HG03378 (cell line): ENCODE measurements around the gene SIPA1L3.

Experiments used
- ATAC-seq: cut with Tn5 transposase; IDR thresholded peaks from one replicate; pipeline ENCODE4 v1.9.1; 2021; ENCODE audit warnings: mild to moderate bottlenecking, moderate library complexity; ENCODE audit not compliant: unreplicated experiment

The SIPA1L3 gene

DNA sequence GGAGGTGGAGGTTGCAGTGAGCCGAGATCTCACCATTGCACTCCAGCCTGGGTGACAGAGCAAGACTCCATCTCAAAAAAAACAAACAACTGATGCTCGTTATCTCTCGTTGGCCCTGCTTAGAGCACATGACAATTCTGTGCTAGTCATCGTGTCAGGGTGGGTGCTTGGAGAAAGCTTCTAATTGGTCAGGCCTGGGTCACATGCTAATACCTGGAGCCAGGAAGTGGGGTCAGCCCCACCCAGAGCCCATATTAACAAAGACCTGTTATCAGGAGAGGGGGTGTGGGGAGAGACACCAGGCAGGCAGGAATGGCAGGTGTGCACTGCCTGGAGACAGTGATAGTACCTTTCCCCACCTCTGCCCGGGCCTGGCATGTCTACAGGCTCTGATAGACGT lies 232.1 kb downstream of the SIPA1L3 start:
- ATAC-seq: no peak

DNA sequence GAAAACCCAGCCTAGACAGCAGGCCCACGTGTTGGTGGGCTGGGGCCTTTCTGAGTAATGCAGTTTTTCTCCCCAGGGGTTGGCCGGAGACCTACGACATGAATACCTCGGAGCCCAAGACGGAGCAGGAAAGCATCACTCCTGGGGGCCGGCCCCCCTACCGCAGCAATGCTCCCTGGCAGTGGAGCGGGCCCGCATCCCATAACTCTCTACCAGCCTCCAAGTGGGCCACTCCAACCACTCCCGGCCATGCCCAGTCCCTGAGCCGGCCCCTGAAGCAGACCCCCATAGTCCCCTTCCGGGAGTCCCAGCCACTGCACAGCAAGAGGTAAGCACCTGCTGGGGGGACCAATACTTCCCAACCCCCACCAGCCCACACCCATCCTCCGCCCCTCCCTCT lies 234.1 kb downstream of the SIPA1L3 start:
- ATAC-seq: no peak

DNA sequence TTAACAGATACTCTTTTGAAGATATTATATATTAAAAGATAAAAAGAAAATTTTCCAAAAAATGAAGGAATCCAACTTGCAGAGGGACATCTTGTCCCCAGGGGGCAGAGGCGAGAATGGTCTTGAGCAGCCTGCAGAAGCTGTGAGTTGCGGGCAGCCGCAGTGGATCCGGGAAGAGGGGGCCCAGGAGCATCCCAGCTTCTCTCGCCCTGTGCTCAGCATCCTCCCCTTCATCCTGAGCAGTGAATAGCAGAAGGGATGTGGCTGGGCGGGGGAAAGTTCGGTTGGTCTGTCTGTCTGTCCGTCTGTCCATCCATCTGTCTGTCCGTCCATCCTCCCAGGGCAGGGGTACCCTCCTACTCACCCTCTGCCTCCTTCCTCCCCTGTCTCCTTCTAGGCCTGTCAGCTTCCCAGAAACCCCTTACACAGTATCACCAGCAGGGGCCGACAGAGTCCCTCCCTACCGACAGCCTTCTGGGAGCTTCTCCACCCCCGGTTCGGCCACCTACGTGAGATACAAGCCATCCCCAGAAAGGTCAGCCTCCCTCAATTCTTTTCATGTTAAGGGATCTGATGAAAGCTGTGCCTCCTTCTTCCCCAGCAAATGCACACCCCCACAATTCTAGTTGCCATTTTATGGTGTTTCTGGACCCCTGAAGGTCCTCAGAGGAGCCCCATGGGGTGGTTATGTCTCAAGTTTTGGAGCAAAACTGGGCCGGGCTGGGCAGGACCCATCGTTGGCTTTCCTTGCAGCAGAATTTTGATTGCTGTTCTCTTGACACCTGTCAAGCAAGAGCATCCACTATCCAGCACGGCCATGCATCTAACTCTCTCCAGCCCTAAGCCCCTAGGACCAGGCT lies 235.4 kb downstream of the SIPA1L3 start:
- ATAC-seq: no peak

- ATAC-seq: no peak
These were observed 236.8 kb downstream of the SIPA1L3 start for GRCh38 chr19:38143847-38144246.

- ATAC-seq: no peak
These were observed 237.7 kb downstream of the SIPA1L3 start for GRCh38 chr19:38144667-38145066.

DNA sequence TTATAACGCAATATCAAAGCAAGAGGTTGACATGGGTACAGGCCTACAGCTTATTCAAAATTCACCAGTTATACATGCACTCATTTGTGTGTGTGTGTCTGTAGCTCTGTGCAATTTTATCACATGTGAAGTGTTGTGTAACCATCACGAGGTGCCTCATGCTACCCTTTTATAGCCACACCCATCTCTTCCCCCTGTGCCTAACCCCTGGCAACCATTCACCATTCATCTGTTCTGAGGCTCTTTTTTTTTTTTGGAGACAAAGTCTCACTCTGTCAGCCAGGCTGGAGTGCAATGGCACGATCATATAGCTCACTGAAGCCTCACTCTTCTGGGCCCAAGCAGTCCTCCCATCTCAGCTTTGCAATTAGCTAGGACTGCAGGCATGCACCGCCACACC lies 238.6 kb downstream of the SIPA1L3 start:
- ATAC-seq: no peak

DNA sequence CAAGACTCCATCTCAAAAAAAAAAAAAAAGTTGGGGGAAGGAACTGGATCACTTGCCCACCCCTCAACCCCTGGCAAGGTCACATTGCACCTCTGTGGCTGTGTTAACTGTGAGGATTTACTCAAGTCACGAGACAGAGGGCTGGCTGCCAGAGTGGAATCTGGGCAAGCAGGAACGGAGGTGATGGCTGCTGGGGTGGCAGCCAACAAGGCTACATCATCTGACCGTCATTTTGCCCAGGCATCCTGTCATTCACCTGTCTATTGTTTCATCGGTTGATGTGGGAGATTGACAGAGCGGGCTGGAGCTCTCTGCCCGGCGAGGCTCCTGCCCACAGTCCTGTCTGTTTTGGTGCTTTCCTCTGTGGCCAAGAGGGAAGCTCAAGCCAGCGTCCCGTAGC lies 241.3 kb downstream of the SIPA1L3 start:
- ATAC-seq: no peak

DNA sequence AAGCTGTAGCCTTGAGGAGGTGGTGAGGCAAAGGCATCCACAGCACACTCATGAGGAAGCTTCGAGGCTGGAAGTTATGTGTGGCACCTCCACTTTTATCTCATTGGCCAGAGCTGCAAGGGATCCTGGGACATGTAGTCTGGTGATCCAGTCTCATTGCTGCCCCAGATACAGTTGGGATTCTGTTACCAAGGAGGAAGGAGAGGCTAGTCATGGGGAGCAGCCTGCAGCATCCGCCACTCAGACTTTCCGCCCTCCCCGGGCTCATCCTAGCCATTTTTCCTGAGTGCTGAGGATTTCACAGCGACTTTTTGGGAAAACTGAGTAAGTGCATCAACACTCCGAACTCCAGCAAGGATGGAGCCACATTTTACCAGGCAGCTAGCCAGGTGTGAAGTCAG lies 242.7 kb downstream of the SIPA1L3 start:
- no peak for ATAC-seq

- ATAC-seq: no peak
These were observed 244.2 kb downstream of the SIPA1L3 start for GRCh38 chr19:38151242-38151641.

DNA sequence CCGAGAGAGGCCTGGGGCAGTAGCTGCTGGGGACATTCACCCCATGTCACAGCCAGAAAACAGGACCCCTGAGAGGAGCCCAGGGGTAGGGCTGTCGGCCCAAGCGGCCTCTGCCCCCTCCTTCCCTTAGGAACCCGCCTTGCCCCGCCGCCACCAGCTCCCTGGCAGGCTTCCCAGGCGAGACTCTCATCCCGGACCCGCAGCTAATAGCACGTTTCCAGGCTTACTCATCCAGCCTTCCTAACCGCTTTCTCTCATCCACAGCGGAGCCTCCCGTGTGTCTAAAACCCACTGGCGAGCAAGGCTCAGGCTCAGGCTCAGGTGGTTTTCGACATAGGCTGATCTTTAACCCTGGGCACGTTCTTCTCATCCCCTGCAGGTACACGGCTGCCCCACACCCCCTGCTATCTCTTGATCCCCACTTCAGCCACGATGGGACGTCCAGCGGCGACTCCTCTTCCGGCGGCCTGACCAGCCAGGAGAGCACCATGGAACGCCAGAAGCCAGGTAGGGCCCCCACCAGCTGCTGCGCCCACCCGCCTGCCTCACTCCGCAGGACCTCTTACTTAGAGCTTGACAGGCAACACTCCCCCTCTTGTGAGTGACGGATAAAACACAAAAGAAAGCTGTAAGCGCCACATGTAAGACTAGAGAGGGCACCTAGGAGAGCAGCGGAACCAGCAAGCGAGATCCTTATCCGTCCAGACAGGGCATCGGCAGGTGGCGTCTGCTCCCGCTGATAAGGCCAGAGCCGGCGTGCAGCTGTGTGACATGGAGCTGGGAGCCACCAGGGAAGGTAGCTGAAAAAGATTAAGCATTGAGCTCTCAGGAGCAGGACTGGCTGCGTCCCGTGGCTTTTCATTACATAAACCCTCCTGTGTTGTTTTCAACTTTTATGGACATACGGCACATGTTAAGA lies 245.7 kb downstream of the SIPA1L3 start:
- ATAC-seq: no peak

- no peak for ATAC-seq
These were observed 248.4 kb downstream of the SIPA1L3 start for GRCh38 chr19:38155453-38155852.

DNA sequence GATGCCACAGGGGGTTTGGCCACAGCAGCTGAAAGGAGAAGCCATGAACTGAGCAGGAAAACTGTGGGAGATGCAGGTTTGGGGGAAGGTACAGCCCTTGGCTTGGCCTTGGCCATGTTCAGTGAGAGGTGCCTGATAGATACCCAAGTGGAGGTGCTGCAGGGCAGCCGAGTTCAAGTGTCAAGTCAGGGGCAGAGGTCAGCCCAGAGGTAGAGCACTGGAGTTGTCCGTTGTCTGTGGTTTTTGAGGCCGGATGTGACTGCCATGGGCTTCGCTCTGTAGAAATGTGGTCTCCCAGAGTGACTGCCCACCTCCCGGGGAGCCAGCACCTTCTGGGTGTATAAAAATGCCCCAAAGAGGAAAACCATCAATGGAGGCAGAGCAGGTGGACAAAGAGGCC lies 251.7 kb downstream of the SIPA1L3 start:
- ATAC-seq: no peak

- ATAC-seq: no peak
These were observed 255.1 kb downstream of the SIPA1L3 start for GRCh38 chr19:38162094-38162493.

GRCh38 chr19:38162632-38163031 lies 255.6 kb downstream of the SIPA1L3 start:
- ATAC-seq: no peak

GRCh38 chr19:38163419-38164290 lies 256.6 kb downstream of the SIPA1L3 start:
- ATAC-seq: no peak

DNA sequence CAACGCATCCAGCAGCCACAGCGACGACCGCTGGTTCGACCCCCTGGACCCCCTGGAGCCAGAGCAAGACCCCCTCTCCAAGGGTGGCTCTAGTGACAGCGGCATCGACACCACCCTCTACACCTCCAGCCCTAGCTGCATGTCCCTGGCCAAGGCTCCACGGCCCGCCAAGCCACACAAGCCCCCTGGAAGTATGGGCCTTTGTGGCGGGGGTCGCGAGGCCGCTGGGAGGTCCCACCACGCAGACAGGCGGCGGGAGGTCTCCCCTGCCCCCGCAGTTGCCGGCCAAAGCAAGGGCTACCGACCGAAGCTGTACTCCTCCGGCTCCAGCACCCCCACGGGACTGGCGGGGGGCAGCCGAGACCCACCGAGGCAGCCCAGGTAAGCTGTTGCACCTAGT lies 257.5 kb downstream of the SIPA1L3 start:
- ATAC-seq: no peak

GRCh38 chr19:38165335-38165734 lies 258.3 kb downstream of the SIPA1L3 start:
- no peak for ATAC-seq

GRCh38 chr19:38168637-38169036 lies 261.6 kb downstream of the SIPA1L3 start:
- no peak for ATAC-seq

- ATAC-seq: no peak
These were observed 263.3 kb downstream of the SIPA1L3 start for GRCh38 chr19:38170334-38170733.

GRCh38 chr19:38172001-38172400 lies 265.0 kb downstream of the SIPA1L3 start:
- ATAC-seq: no peak
